Measurements from ENCODE around the gene TBX6.

DNA sequence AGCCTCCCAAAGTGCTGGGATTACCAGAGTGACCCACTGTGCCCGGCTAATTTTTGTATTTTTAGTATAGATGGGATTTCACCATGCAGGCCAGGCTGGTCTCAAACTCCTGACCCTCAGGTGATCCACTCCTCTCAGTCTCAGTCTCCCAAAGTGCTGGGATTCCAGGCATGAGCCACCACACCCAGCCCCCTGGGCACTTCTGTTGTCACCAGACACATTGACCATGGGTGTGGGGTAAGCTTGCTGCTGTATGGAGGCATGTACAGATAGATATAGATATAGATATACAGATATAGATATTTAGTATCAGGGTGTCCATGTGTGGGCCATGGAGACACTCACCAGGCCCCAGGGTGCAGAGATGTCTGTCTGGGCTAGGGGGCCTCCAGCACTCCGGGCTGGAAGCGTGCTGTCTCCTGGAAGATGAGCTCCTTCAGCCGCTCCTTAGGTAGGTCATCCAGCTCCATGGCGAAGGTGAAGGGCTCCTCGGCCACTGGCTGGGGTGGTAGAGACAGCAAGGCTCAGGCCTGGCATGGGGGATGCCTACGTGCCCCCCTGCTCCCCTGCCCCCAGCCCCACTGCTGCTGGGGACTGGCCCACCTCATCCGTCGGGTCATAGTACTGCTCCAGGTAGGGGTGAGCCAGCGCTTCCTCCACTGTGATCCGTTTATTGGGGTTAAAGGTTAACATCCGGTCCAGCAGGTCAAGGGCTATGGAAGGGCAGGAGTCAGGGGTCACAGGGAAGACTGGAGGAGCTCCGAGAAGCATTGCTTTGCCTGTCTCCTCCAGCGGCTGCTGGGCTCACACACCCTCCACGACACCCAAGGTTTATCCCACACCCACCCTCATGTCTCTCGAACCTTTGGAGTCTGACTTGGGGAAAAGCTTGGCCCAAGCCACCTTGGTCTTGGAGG is 24.8 kb upstream of the TBX6 start:
- TF ChIP-seq, protein P1, sequence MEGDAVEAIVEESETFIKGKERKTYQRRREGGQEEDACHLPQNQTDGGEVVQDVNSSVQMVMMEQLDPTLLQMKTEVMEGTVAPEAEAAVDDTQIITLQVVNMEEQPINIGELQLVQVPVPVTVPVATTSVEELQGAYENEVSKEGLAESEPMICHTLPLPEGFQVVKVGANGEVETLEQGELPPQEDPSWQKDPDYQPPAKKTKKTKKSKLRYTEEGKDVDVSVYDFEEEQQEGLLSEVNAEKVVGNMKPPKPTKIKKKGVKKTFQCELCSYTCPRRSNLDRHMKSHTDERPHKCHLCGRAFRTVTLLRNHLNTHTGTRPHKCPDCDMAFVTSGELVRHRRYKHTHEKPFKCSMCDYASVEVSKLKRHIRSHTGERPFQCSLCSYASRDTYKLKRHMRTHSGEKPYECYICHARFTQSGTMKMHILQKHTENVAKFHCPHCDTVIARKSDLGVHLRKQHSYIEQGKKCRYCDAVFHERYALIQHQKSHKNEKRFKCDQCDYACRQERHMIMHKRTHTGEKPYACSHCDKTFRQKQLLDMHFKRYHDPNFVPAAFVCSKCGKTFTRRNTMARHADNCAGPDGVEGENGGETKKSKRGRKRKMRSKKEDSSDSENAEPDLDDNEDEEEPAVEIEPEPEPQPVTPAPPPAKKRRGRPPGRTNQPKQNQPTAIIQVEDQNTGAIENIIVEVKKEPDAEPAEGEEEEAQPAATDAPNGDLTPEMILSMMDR (IDR thresholded peaks at IDR 0.05) = no peak
- TF ChIP-seq POLR2A (IDR thresholded peaks at IDR 0.05) = no peak

All from sigmoid colon (tissue), 3 donors.